ENCODE data around the gene ARHGAP10. TPM values are rescaled to one million over a fixed set of nuclear protein-coding genes. Genes with fewer than 3 reads are reported as not detected.

Gene ARHGAP10
- total RNA-seq, 3 donors from 2014 or later (not counting 1 experiment from before 2014, with no cell fraction given), result 13.9 to 28.7 (median 23.2) TPM

GRCh38 chr4:148006001-148006400 lies 274.1 kb downstream of the ARHGAP10 start:
- Histone ChIP-seq H3K27ac (ENCODE audit: low read length) (no peak overlapping the region), H3K27me3 (ENCODE audit: control insufficient read depth, insufficient read depth, low read length) (no peaks in the 10 kb centered on the region), H3K36me3 (ENCODE audit: control insufficient read depth, insufficient read depth, low read length) (no peaks in the 10 kb centered on the region), H3K9me3 (ENCODE audit: control insufficient read depth, insufficient read depth, low read length) (no peaks in the 10 kb centered on the region), H3K4me3 (ENCODE audit: low read length) (no peak overlapping the region), H3K4me1 (ENCODE audit: control insufficient read depth, insufficient read depth, low read length) (peaks cover 9% of the 10 kb centered on the region)
- Mint-ChIP-seq H3K4me3 (no peak overlapping the region), H3K9me3 (no peaks in the 10 kb centered on the region), H3K4me1 (peaks cover 46 to 47% of the 10 kb centered on the region in 2 donors), H3K36me3 (no peaks in the 10 kb centered on the region), H3K27ac (no peak overlapping the region), H3K27me3 (ENCODE audit: low read depth in 2 of 2) (no peaks in the 10 kb centered on the region)
- DNase-seq, result no peak
- 91% methylated on average over 11 of the region's 11 CpGs for WGBS (ENCODE audit: insufficient coverage)
- no peak for ATAC-seq
- intact Hi-C loops (cut with micrococcal nuclease), result no loop called here
- TF ChIP-seq CTCF (IDR thresholded peaks at IDR 0.05), result no peak

GRCh38 chr4:148007314-148007760 lies 275.4 kb downstream of the ARHGAP10 start:
- intact Hi-C loops (cut with micrococcal nuclease), result no loop called here
- Mint-ChIP-seq H3K27me3 (ENCODE audit: low read depth in 2 of 2) (no peaks in the 10 kb centered on the region), H3K27ac (peak overlapping the region in 1 of 2 donors; percentile 25), H3K4me3 (no peak overlapping the region), H3K36me3 (no peaks in the 10 kb centered on the region), H3K9me3 (no peaks in the 10 kb centered on the region), H3K4me1 (peaks cover 39 to 47% of the 10 kb centered on the region in 2 donors)
- H3K27ac ChIP-seq (ENCODE audit: low read length), result no peak overlapping the region
- WGBS (ENCODE audit: insufficient coverage), result 90% methylated on average over 7 of the region's 7 CpGs
- no peak overlapping the region for H3K4me3 ChIP-seq (ENCODE audit: low read length)
- no peak for TF ChIP-seq CTCF (IDR thresholded peaks at IDR 0.05)
- DNase-seq, result no peak
- ATAC-seq, result no peak
- H3K4me1 ChIP-seq (ENCODE audit: control insufficient read depth, insufficient read depth, low read length), result peaks cover 9% of the 10 kb centered on the region
- no peaks in the 10 kb centered on the region for H3K36me3 ChIP-seq (ENCODE audit: control insufficient read depth, insufficient read depth, low read length)
- H3K27me3 ChIP-seq (ENCODE audit: control insufficient read depth, insufficient read depth, low read length), result no peaks in the 10 kb centered on the region
- no peaks in the 10 kb centered on the region for H3K9me3 ChIP-seq (ENCODE audit: control insufficient read depth, insufficient read depth, low read length)

- 63% methylated on average over 3 of the region's 3 CpGs for WGBS (ENCODE audit: insufficient coverage)
- no peak overlapping the region for H3K27ac ChIP-seq (ENCODE audit: low read length)
- TF ChIP-seq CTCF (IDR thresholded peaks at IDR 0.05), result no peak
- ATAC-seq (no peak), DNase-seq (no peak)
- no peaks in the 10 kb centered on the region for H3K27me3 ChIP-seq (ENCODE audit: control insufficient read depth, insufficient read depth, low read length)
- no peak overlapping the region for H3K4me3 ChIP-seq (ENCODE audit: low read length)
- no peaks in the 10 kb centered on the region for H3K36me3 ChIP-seq (ENCODE audit: control insufficient read depth, insufficient read depth, low read length)
- H3K9me3 Mint-ChIP-seq, result no peaks in the 10 kb centered on the region
- no peaks in the 10 kb centered on the region for H3K36me3 Mint-ChIP-seq
- peaks cover 35 to 43% of the 10 kb centered on the region in 2 donors for H3K4me1 Mint-ChIP-seq
- H3K27me3 Mint-ChIP-seq (ENCODE audit: low read depth in 2 of 2), result no peaks in the 10 kb centered on the region
- no peaks in the 10 kb centered on the region for H3K9me3 ChIP-seq (ENCODE audit: control insufficient read depth, insufficient read depth, low read length)
- H3K4me1 ChIP-seq (ENCODE audit: control insufficient read depth, insufficient read depth, low read length), result peaks cover 9% of the 10 kb centered on the region
- no peak overlapping the region for H3K27ac Mint-ChIP-seq
- no peak overlapping the region for H3K4me3 Mint-ChIP-seq
- intact Hi-C loops (cut with micrococcal nuclease), result no loop called here
Measured at GRCh38 chr4:148007792-148008191, 275.9 kb downstream of the ARHGAP10 start.

- no peaks in the 10 kb centered on the region for H3K9me3 ChIP-seq (ENCODE audit: control insufficient read depth, insufficient read depth, low read length)
- no peak overlapping the region for H3K4me3 Mint-ChIP-seq
- H3K4me1 Mint-ChIP-seq, result peaks cover 9 to 13% of the 10 kb centered on the region in 2 donors
- no peak for ATAC-seq
- H3K36me3 ChIP-seq (ENCODE audit: control insufficient read depth, insufficient read depth, low read length), result no peaks in the 10 kb centered on the region
- no peaks in the 10 kb centered on the region for H3K4me1 ChIP-seq (ENCODE audit: control insufficient read depth, insufficient read depth, low read length)
- H3K27ac ChIP-seq (ENCODE audit: low read length), result no peak overlapping the region
- no peak overlapping the region for H3K27ac Mint-ChIP-seq
- H3K36me3 Mint-ChIP-seq, result no peaks in the 10 kb centered on the region
- no peak for DNase-seq
- TF ChIP-seq CTCF (IDR thresholded peaks at IDR 0.05), result no peak
- intact Hi-C loops (cut with micrococcal nuclease), result no loop called here
- no peak overlapping the region for H3K4me3 ChIP-seq (ENCODE audit: low read length)
- WGBS (ENCODE audit: insufficient coverage), result 46% methylated on average over 2 of the region's 2 CpGs
- H3K27me3 Mint-ChIP-seq (ENCODE audit: low read depth in 2 of 2), result no peaks in the 10 kb centered on the region
- no peaks in the 10 kb centered on the region for H3K27me3 ChIP-seq (ENCODE audit: control insufficient read depth, insufficient read depth, low read length)
- no peaks in the 10 kb centered on the region for H3K9me3 Mint-ChIP-seq
Measured at GRCh38 chr4:148015058-148015457, 283.2 kb downstream of the ARHGAP10 start.
